Prostate gland (tissue), 2 donors: ENCODE results near the gene ABHD16A. TPM values are rescaled to one million over a fixed set of nuclear protein-coding genes. Genes with fewer than 3 reads are reported as not detected.

Experiments
- DNase-seq: peaks from one replicate; pipeline ENCODE4 v3.0.0-alpha.2; 2019; ENCODE audit warnings: low spot score
- H3K27ac ChIP-seq, 2 donors: fragments of 200-600 bp; sonication (generic); 2 replicates each; pipeline ENCODE4 v1.5.1; 2017 to 2019
- H3K27me3 ChIP-seq: fragments of 200-600 bp; sonication (generic); replicated peaks from 2 replicates; pipeline ENCODE4 v1.5.1; 2019; ENCODE audit not compliant: insufficient read depth
- H3K36me3 ChIP-seq, 2 donors: fragments of 200-600 bp; sonication (generic); 1 replicate in 1 of 2; 2 replicates in 1 of 2; pipeline versions ENCODE4 v1.5.1 to v1.8.1; 2017 to 2019
- H3K4me1 ChIP-seq: fragments of 200-600 bp; sonication (generic); replicated peaks from 2 replicates; pipeline ENCODE4 v1.5.1; 2019
- H3K4me3 ChIP-seq, 2 donors: fragments of 200-600 bp; sonication (generic); 2 replicates each; pipeline ENCODE4 v1.5.1; 2017 to 2019
- H3K9me3 ChIP-seq: fragments of 200-600 bp; sonication (generic); 2 replicates; pipeline ENCODE4 v1.5.1; 2017
- POLR2A ChIP-seq: fragments of 450-650 bp; IDR thresholded peaks from one replicate; pipeline ENCODE4 v1.6.1; 2016; ENCODE audit warnings: antibody characterized with exemption, mild to moderate bottlenecking
- POLR2AphosphoS5 ChIP-seq: sonication (generic); formaldehyde crosslinking; IDR thresholded peaks from one replicate; pipeline ENCODE4 v1.6.1; 2017; ENCODE audit warnings: antibody characterized with exemption
- WGBS: methylation state at CpG from one replicate; pipeline ENCODE4 v1.1.5; 2018; 5-methylcytosine and 5-hydroxymethylcytosine counted together
- intact Hi-C: fragments of 100-400 bp; cut with DNase I; formaldehyde crosslinking; loops from one replicate; pipeline ENCODE4 v1.14.2; 2022
- total RNA-seq, 2 donors: library from RNA; depleted of rRNA; stranded (reverse); fragments of >200 nt; gene quantifications; one replicate each; pipeline ENCODE4 v1.1.0, GENCODE V29; 2016
- TF ChIP-seq, protein P1 (sequence below), 4 experiments: fragments of 200-600 bp in 2 of 4; fragments of 450-650 bp in 2 of 4; sonication (generic) in 2 of 4; IDR thresholded peaks; 1 replicate in 3 of 4; 2 replicates in 1 of 4; pipeline ENCODE4 v1.5.1; 2016 to 2019; ENCODE audit warnings: antibody characterized with exemption in 4 of 4, mild to moderate bottlenecking in 2 of 4, moderate library complexity in 2 of 4

ABHD16A gene
- total RNA-seq, 2 donors from 2014 or later = 78.1 to 83.6 TPM

DNA sequence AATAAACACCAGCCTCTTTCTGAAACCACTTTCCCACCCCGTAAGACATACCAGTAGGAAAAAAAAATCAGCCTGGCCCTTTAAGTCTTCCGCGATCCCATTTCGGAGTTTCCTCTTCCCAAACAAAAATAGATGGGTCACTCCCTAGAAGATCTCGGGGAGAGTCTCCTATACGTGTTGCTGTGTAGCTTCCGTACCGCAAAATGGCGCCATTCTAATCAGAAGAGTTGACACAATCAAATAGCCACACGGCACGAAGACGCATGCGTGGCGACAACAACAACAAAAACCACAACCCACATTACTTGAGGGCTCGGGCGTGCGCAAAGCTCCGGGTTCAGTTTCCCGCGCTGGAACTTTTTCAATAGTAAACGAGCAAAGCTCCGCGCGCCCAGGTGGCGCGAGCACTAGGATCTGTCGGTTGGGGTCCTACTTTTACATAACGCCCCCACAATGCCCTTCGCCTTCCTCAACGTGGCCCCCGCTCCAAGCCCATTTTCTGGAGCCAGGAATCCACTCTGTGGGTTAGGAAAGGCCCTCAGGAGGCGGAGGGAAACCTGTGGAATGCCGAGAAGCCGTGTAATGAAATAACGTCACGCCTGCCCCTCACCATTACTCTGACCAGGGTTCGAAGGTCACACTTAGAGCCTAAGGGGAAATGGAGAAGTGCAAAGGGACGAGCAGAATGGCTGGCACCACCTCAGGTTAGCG is 38.2 kb downstream of the ABHD16A start, which contains the start of gene GPANK1:
TSS of gene GPANK1 (minus strand) at position 208 of the 711 bp plus-strand sequence. CDS start 519 bp downstream, outside the sequence.
- H3K36me3 ChIP-seq = peaks cover 12 to 19% of the 10 kb centered on the region in 2 donors
- H3K27me3 ChIP-seq = no peaks in the 10 kb centered on the region
- H3K4me3 ChIP-seq = peak within 1 kb of the TSS; percentile 65 to 92
- peaks cover 17% of the 10 kb centered on the region for H3K4me1 ChIP-seq
- peak; percentile 70 for TF ChIP-seq POLR2A
- TF ChIP-seq, protein P1, sequence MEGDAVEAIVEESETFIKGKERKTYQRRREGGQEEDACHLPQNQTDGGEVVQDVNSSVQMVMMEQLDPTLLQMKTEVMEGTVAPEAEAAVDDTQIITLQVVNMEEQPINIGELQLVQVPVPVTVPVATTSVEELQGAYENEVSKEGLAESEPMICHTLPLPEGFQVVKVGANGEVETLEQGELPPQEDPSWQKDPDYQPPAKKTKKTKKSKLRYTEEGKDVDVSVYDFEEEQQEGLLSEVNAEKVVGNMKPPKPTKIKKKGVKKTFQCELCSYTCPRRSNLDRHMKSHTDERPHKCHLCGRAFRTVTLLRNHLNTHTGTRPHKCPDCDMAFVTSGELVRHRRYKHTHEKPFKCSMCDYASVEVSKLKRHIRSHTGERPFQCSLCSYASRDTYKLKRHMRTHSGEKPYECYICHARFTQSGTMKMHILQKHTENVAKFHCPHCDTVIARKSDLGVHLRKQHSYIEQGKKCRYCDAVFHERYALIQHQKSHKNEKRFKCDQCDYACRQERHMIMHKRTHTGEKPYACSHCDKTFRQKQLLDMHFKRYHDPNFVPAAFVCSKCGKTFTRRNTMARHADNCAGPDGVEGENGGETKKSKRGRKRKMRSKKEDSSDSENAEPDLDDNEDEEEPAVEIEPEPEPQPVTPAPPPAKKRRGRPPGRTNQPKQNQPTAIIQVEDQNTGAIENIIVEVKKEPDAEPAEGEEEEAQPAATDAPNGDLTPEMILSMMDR (IDR thresholded peaks at IDR 0.05) = peak in 1 of 4 experiments; percentile 11
- peak; percentile 98 for TF ChIP-seq POLR2AphosphoS5
- H3K27ac ChIP-seq = peak within 1 kb of the TSS; percentile 94 to 96
- intact Hi-C loops = no loop called here
- DNase-seq = peak; percentile 93
- WGBS = under 1% methylated on average over 39 of the region's 39 CpGs
- no peaks in the 10 kb centered on the region for H3K9me3 ChIP-seq

DNA sequence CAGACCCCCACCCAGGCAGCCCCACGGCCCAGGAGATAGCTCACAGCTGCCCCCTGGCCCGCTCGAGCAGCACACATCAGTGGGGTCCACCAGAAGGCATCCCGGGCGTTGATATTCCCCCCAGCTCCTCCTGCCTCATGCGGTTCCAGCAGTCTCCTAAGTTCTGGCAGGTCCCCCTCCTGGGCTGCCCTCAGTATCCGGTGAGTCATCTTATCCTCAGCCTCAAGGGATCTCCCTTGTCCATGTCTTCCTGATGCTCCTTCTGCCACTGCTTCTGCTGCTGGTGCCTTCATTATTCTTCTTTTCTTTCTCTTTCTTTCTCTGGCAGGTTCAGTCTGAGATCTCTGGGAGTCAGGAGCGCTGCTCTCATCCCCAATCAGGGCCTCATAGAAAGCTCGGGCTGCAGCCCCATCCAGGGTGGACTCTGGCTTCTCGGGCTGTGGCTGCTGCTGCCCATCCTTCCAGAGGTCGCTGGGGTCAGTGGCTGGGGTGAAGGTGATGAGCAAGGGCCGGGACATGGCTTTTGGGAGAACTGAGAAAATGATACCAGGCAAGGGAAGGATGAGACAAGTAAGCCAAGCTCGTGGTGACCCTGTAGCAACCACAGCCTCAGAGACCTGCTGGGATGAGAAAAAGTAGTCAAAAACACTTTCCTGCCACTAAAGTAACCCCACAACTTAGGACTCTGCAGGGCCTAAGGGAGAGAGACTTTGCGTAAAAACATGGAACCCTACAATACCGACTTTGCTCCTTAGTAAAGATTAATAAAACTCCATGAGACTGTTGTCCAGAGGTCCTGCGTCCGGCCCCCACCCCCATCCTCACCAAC is 38.9 kb downstream of the ABHD16A start:
- intact Hi-C loops = no loop called here
- Histone ChIP-seq H3K36me3 (peaks cover 7 to 15% of the 10 kb centered on the region in 2 donors), H3K4me3 (peak overlapping the region; percentile 65 to 92), H3K27ac (peak overlapping the region; percentile 94 to 96), H3K27me3 (no peaks in the 10 kb centered on the region), H3K9me3 (no peaks in the 10 kb centered on the region), H3K4me1 (peaks cover 23% of the 10 kb centered on the region)
- TF ChIP-seq POLR2AphosphoS5 (no peak), POLR2A (no peak)
- TF ChIP-seq, protein P1 (IDR thresholded peaks at IDR 0.05) = no peak
- DNase-seq = no peak
- 12% methylated on average over 17 of the region's 17 CpGs for WGBS

DNA sequence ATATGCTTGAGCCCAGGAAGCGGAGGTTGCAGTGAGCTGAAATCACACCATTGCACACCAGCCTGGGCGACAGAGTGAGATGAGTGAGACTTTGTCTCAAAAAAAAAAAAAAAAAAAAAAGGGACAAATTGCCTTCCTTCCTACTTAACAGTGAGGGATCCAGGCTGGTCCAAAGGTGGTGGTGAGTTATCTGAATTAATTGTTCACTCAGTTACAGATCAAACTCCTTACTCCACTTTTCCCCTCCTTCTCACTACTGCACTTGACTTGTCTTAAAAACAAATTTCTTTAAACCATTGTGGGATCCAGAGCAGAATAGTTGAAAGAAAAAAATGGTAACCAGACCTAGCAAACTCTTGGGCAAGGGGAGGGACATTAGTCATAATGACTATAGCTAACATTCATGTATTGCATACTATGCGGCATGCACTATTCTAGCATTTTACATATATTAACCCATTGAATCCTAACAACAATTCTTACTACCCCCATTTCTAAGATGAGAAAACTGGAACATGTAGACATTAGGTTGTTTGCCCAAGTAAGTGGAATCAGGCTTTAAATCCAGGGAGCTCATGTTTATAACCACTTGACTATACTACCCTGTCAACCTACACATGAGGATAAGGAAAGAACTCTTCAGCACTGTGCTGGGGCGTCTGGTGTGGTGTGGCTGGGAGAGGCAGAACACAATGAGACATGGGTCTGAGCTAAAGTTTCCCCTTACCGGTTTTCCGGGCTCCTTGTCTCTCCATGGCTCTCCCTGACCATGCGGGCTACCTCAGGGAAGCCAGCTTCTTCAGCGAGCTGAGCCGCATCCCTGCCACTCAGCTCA is 39.8 kb downstream of the ABHD16A start:
- no peak for TF ChIP-seq POLR2AphosphoS5
- TF ChIP-seq, protein P1 (IDR thresholded peaks at IDR 0.05) = no peak
- TF ChIP-seq POLR2A = no peak
- peaks cover under 1 to 7% of the 10 kb centered on the region in 2 donors for H3K36me3 ChIP-seq
- no peaks in the 10 kb centered on the region for H3K27me3 ChIP-seq
- peak overlapping the region; percentile 94 to 96 for H3K27ac ChIP-seq
- H3K4me1 ChIP-seq = peaks cover 31% of the 10 kb centered on the region
- DNase-seq = no peak
- intact Hi-C loops = no loop called here
- H3K9me3 ChIP-seq = no peaks in the 10 kb centered on the region
- 46% methylated on average over 9 of the region's 9 CpGs for WGBS
- peak overlapping the region; percentile 65 to 92 for H3K4me3 ChIP-seq

DNA sequence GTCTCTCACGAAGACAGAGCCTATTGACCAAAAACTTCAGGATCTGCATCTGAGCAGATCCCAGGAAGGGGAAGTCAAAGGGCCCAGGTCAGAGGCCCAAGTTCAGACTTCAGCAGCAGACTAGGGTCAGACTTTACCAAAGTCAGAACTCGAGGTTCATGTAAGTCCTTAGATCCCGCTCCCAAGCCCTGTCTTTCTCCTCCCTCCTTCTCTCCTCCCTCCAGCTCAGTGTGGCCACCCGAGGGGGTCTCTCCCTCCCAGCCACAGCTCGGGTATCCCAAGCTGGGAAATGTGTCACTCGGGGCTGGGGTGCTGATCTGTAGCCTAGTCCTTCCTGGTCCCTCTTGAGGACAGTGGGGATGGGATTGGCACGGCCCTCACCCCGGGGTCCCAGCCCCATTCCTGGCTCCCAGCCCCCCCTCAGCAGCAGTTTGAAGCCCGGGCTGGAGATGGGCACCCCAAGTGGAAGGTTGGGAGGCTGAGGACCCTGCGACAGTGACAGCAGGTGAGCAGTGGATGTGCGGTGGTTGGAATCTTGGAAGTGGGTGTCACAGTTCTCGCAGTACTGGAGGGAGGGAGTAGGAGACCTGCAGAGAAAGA is 40.9 kb downstream of the ABHD16A start:
- TF ChIP-seq POLR2AphosphoS5 (no peak), POLR2A (no peak)
- TF ChIP-seq, protein P1 (IDR thresholded peaks at IDR 0.05) = no peak
- 83% methylated on average over 12 of the region's 12 CpGs for WGBS

More for the DNA sequence above, 40.9 kb downstream of the ABHD16A start:
- H3K36me3 ChIP-seq = no peaks in the 10 kb centered on the region
- H3K27me3 ChIP-seq = no peaks in the 10 kb centered on the region
- H3K27ac ChIP-seq = no peak overlapping the region
- no peak for DNase-seq
- peaks cover 30% of the 10 kb centered on the region for H3K4me1 ChIP-seq
- no peaks in the 10 kb centered on the region for H3K9me3 ChIP-seq
- intact Hi-C loops = no loop called here
- no peak overlapping the region for H3K4me3 ChIP-seq
